Vagina (tissue), 2 donors: ENCODE results near the gene SLC29A3. TPM values are rescaled to one million over a fixed set of nuclear protein-coding genes. Genes with fewer than 3 reads are reported as not detected.
A peak's percentile ranks its signal among the peaks of the same experiment; 100 is the strongest.

Experiments used
- DNase-seq, 2 donors: peaks; one replicate each; pipeline ENCODE4 v3.0.0-alpha.2; 2017; ENCODE audit errors: extremely low spot score in 2 of 2
- H3K27ac ChIP-seq: fragments of 200-600 bp; sonication (generic); one replicate; pipeline ENCODE4 v1.5.1; 2019
- H3K27me3 ChIP-seq: fragments of 200-600 bp; sonication (generic); one replicate; pipeline ENCODE4 v1.5.1; 2019
- H3K36me3 ChIP-seq, 2 donors: fragments of 200-600 bp; sonication (generic); one replicate each; pipeline ENCODE4 v1.5.1; 2017 to 2019
- H3K4me1 ChIP-seq: fragments of 200-600 bp; sonication (generic); one replicate; pipeline ENCODE4 v1.5.1; 2019
- H3K4me3 ChIP-seq, 2 donors: fragments of 200-600 bp; sonication (generic); 1 replicate in 1 of 2; 2 replicates in 1 of 2; pipeline ENCODE4 v1.5.1; 2016 to 2019
- H3K9me3 ChIP-seq: fragments of 200-600 bp; sonication (generic); one replicate; pipeline ENCODE4 v1.5.1; 2019
- CTCF ChIP-seq, 3 experiments: fragments of 450-650 bp in 2 of 3; fragments of 200-600 bp in 1 of 3; sonication (generic) in 1 of 3; IDR thresholded peaks; one replicate each; pipeline ENCODE4 v1.5.1; 2017 to 2019; ENCODE audit warnings: antibody characterized with exemption in 3 of 3, mild to moderate bottlenecking in 2 of 3, moderate library complexity in 2 of 3
- POLR2A ChIP-seq, 2 donors: fragments of 450-650 bp; IDR thresholded peaks; one replicate each; pipeline ENCODE4 v1.6.1; 2017; ENCODE audit warnings: antibody characterized with exemption in 2 of 2, mild to moderate bottlenecking in 2 of 2, moderate library complexity in 2 of 2
- POLR2AphosphoS5 ChIP-seq, 2 donors: sonication (generic); formaldehyde crosslinking; IDR thresholded peaks; one replicate each; pipeline ENCODE4 v1.9.0; 2017; ENCODE audit warnings: antibody characterized with exemption in 2 of 2, mild to moderate bottlenecking in 2 of 2, low read depth in 1 of 2; ENCODE audit not compliant: insufficient read depth in 1 of 2
- intact Hi-C: fragments of 100-400 bp; cut with DNase I; formaldehyde crosslinking; loops from one replicate; pipeline ENCODE4 v1.15.1; 2023
- total RNA-seq: library from RNA; depleted of rRNA; stranded (reverse); fragments of >200 nt; gene quantifications from one replicate; pipeline ENCODE4 v1.2.3, GENCODE V29; 2016

SLC29A3 gene
- total RNA-seq, 1 donor from 2014 or later: 7.6 TPM

- TF ChIP-seq POLR2AphosphoS5 (IDR thresholded peaks at IDR 0.05; ENCODE audit: insufficient read depth in 1 of 2, low read depth in 1 of 2) (no peak), CTCF (IDR thresholded peaks at IDR 0.05) (no peak), POLR2A (IDR thresholded peaks at IDR 0.05) (no peak)
- H3K36me3 ChIP-seq: peaks cover 0 to 11% of the 10 kb centered on the region in 2 donors
- no peak overlapping the region for H3K27ac ChIP-seq
- H3K4me1 ChIP-seq: no peaks in the 10 kb centered on the region
- no peaks in the 10 kb centered on the region for H3K27me3 ChIP-seq
- no peak overlapping the region for H3K4me3 ChIP-seq
- no peak for DNase-seq
- intact Hi-C loops: no loop called here
- no peaks in the 10 kb centered on the region for H3K9me3 ChIP-seq
These were observed 18.3 kb upstream of the SLC29A3 start for GRCh38 chr10:71300555-71301370.

- no peak for TF ChIP-seq POLR2AphosphoS5 (IDR thresholded peaks at IDR 0.05; ENCODE audit: insufficient read depth in 1 of 2, low read depth in 1 of 2)
- TF ChIP-seq POLR2A (IDR thresholded peaks at IDR 0.05): no peak
- TF ChIP-seq CTCF (IDR thresholded peaks at IDR 0.05): no peak
- Histone ChIP-seq H3K4me3 (no peak overlapping the region), H3K27me3 (no peaks in the 10 kb centered on the region), H3K9me3 (no peaks in the 10 kb centered on the region), H3K36me3 (peaks cover 0 to 4% of the 10 kb centered on the region in 2 donors), H3K4me1 (no peaks in the 10 kb centered on the region), H3K27ac (no peak overlapping the region)
- intact Hi-C loops: no loop called here
- no peak for DNase-seq
These were observed 17.6 kb upstream of the SLC29A3 start for GRCh38 chr10:71301371-71301916.

GRCh38 chr10:71302451-71302850, 16.6 kb upstream of the SLC29A3 start:
- H3K36me3 ChIP-seq: peaks cover 0 to 4% of the 10 kb centered on the region in 2 donors
- H3K27me3 ChIP-seq: no peaks in the 10 kb centered on the region
- H3K4me1 ChIP-seq: peaks cover 2% of the 10 kb centered on the region
- TF ChIP-seq POLR2AphosphoS5 (IDR thresholded peaks at IDR 0.05; ENCODE audit: insufficient read depth in 1 of 2, low read depth in 1 of 2) (no peak), CTCF (IDR thresholded peaks at IDR 0.05) (no peak), POLR2A (IDR thresholded peaks at IDR 0.05) (no peak)
- no peak overlapping the region for H3K27ac ChIP-seq
- no peaks in the 10 kb centered on the region for H3K9me3 ChIP-seq
- DNase-seq: no peak
- intact Hi-C loops: no loop called here
- no peak overlapping the region for H3K4me3 ChIP-seq

GRCh38 chr10:71302874-71303568, 16.0 kb upstream of the SLC29A3 start:
- Histone ChIP-seq H3K36me3 (peaks cover 0 to 4% of the 10 kb centered on the region in 2 donors), H3K4me1 (peaks cover 8% of the 10 kb centered on the region), H3K27ac (no peak overlapping the region), H3K4me3 (no peak overlapping the region), H3K9me3 (no peaks in the 10 kb centered on the region), H3K27me3 (no peaks in the 10 kb centered on the region)
- TF ChIP-seq CTCF (IDR thresholded peaks at IDR 0.05) (peak in 1 of 3 experiments; percentile 19), POLR2A (IDR thresholded peaks at IDR 0.05) (no peak), POLR2AphosphoS5 (IDR thresholded peaks at IDR 0.05; ENCODE audit: insufficient read depth in 1 of 2, low read depth in 1 of 2) (no peak)
- DNase-seq: no peak
- intact Hi-C loops: no loop called here
